GM15510 (cell line): ENCODE data around the gene SNX19.

ENCODE experiments used
- POLR2A ChIP-seq: IDR thresholded peaks from 3 replicates; pipeline ENCODE4 v1.6.1; 2011; ENCODE audit warnings: borderline replicate concordance; ENCODE audit not compliant: insufficient read length; ENCODE audit errors: extremely low read depth

The SNX19 gene

DNA sequence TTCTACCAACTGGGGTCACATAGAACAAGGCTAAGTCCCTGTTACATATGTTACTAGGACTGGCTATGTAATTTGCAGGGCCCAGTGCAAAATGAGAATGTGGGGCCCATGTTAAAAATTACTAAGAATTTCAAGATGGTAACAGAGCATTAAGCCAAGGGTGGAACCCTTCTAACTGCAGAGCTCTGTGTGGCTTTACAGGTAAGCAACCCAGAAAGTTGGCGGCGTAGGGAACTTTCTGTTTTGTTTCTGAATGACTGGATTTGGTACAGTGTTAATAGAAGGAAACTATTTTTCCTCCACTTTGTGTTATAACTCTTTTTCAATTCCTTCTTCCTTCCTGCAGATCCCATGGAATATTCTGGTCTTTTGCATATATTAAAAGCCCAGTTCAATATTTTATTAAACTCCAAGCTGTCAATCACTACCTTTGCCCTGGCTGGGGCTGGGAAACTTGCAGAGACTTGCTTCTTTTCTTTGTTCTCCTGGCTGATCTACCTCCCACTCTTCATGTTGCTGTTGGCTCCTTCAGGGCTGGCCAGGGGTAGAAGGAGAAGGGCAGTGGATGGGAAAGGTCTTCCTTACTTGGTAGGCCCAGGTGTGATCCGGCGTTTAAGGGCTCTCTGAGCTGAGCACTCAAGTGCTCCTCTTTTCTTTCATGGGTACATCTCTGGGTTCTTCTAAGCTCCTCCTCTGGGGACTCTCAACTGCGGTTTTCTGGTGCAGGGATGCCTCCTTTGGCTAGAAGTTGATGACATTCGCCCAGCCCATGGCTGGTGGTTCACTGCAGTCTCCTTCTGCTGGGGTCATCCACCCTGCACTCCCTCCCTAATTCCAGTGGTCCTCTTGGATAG lies 67.7 kb downstream of the SNX19 start:
- no peak for TF ChIP-seq POLR2A

GRCh38 chr11:130847517-130847916 lies 68.8 kb downstream of the SNX19 start:
- no peak for TF ChIP-seq POLR2A

DNA sequence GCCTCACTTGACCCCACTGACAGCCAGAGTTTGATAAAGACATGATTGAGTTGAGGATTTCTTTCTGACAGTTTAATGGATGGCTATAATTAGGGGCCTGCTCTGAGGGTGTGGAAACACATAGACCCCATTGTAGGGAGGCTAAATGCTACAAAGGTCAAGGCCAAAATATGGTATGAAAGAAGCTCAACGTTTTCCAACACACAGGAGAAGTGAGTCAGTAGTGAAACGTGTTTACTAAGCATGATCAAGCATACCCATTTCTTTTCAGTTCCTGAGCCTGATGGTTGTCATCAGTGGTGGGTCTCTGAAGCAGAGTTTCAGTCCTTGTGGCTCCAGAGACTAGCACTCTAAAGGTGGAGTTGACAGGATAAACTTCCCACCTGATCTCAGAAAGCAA lies 69.7 kb downstream of the SNX19 start:
- no peak for TF ChIP-seq POLR2A

- no peak for TF ChIP-seq POLR2A
Measured at GRCh38 chr11:130842001-130842400, 74.3 kb downstream of the SNX19 start.

DNA sequence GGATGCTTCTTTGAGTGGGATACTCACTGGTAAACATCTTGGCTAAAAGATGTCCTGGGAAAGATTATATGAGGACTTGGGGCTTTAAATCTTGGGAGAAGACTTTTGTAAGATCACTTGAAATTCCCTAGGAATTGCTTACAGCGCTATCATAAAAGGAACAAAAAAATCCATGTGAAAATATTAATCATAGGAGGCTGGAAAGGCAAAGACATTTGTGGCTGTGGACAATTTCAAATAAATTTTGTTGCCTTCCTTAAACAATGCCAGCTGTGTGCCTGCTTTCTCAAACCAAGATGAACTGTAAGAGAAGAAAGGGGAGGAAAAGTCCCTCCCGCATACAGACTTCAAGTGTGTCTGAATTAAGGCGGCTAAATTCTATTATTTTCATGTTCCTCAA lies 75.6 kb downstream of the SNX19 start:
- no peak for TF ChIP-seq POLR2A

DNA sequence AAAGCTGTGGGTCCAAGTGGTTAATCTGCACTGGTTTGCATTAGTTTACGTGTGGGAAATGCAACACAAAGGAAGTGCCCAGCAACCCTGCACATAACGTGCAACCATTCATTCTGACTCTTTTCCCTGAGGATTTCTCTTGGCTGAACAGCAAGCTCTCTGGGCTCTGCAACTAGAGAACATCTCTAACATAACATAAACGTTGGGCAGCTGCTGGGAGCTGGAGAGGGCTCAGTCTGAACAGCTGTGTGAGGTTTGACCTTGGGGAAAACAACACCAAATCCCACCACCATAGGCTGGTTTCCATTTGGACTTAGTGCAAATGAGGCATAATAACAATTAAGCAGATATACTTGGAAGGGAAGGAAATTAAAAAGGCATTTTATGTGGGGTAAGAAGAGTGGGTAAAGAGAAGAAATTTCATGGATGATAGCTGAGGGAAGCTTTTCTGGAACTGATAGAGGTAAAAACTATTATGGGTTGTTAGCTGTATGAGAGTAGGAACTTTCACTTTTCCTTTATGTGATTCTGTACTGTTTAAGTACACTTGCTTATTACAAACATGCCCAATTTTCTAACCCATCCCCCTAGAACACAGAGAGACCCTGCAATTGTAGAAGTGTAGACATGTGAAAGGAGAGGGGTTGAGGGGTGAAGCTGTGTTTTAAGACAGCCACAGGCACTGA lies 76.2 kb downstream of the SNX19 start:
- no peak for TF ChIP-seq POLR2A

DNA sequence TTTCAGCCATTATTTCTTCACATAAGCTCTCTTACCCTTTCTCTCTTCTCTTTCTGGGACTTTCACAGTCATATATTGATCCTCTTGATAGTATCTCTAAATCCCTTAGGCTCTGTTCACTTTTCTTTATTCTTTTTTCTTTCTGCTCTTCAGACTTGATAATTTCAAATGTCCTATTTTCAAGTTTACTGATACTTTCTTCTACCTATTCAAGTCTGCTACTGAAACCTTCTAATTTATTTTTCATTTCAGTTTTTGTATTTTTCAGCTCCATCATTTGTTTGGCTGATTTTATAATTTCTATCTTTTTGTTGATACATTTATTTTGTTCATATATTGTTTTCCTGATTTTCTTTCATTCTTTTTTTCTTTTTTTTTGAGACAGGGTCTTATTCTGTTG lies 79.1 kb downstream of the SNX19 start:
- no peak for TF ChIP-seq POLR2A

GRCh38 chr11:130834886-130835285 lies 81.4 kb downstream of the SNX19 start:
- TF ChIP-seq POLR2A: no peak

- TF ChIP-seq POLR2A: no peak
Measured at GRCh38 chr11:130832566-130833425, 83.5 kb downstream of the SNX19 start.

DNA sequence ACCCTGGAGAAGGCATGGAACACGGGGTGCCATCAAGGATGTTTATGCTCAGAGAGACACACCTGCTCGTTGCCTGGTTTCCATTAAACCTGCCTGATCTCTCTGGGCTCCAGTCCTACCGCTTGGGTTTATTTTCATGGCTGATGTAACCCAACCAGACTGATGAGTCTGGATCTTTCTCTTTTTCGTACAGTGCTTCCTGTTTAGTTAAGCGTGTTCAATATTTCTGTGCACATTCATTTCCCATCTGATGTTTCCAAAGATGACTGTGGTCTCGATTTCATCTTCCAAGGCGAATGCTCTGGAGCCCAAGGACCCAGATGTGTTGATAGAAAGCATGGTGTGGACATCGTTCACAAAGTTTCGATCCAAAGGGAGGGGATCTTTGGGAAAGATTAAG lies 84.3 kb downstream of the SNX19 start:
- no peak for TF ChIP-seq POLR2A

DNA sequence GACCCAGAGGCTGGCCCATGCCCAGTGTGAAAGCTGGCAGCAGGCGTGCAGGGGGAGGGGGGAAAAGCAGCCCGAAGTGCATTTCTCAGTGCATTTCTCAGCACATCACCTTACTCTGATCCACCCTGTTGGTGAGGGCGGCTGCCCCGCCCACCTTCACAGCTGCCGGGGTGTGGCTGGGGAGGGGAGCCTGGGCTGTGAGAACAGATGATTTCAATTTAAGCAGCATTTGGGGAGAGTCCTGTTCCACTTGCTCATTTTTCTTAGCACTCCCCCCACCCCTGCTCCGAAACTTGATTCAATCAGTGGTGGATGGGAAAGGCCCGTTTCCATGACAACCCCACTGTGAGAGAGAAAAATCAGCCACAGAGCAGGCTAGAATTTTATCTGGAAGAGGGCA lies 84.8 kb downstream of the SNX19 start:
- no peak for TF ChIP-seq POLR2A

- TF ChIP-seq POLR2A: no peak
Measured at GRCh38 chr11:130830566-130830965, 85.7 kb downstream of the SNX19 start.

DNA sequence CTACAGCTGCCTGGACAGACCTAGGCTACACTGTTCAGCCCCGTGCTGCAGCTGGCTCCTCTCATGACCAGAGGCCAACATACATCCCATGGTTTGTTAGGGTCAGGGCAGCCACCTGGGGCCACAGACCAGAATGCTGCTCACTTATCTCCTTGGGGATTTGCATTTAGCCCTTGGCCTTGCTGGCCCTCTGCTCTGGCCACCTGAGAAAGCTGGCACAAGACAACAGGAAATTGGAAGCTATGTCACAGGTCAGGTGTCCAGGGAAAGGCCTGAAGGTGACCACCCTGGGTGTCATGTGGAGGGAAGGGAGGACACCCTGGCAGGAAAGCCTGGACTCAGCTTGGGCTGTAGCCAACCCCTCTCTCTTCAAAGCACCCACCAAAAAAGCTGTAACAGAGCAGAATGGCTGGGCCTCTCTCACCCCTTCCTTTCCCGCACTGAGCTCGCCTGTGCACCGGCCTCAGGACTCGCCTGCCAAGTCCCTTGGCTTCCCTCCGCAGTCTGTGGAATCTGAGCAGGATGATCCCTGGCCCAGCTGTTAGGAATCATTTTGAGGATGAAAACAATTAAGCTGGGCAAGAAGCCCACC lies 86.3 kb downstream of the SNX19 start:
- TF ChIP-seq POLR2A: no peak

DNA sequence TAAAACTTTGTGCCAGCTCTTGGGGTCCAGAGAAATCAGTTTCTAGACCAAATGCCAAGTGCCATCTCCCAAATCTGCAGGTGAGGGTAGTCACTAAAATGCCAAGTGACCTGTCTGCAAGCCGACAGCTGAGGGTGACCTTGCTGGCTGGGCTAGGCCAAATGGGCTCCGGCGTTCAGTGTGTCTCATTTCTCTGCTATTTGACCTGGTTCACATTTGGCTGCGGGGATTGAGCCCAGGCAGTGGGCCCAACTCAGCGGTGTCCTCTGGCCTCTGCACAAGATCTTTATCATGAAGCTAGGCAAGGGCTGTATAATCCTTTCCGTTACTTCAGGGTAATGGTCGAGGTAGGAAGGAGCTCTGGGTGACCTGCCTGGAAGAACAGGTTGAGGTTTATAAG lies 87.5 kb downstream of the SNX19 start:
- TF ChIP-seq POLR2A: no peak
